K562 (cell line): Measurements from ENCODE around the gene LY6G5B. TPM values are rescaled to one million over a fixed set of nuclear protein-coding genes. Genes with fewer than 3 reads are reported as not detected.
A peak's percentile ranks its signal among the peaks of the same experiment; 100 is the strongest.

Experiments used
- BHLHE40 ChIP-seq: IDR thresholded peaks from 2 replicates; pipeline ENCODE4 v1.6.1; 2011; ENCODE audit warnings: low read length, improper control_type of control experiment
- BRF2 ChIP-seq: IDR thresholded peaks from 3 replicates; pipeline ENCODE4 v1.6.1; 2011; ENCODE audit warnings: borderline replicate concordance, mild to moderate bottlenecking; ENCODE audit not compliant: insufficient read length, insufficient read depth
- ELF4 ChIP-seq: fragments of 450-650 bp; formaldehyde crosslinking; IDR thresholded peaks from 2 replicates; pipeline ENCODE4 v1.4.0; 2022; ENCODE audit warnings: missing genetic modification characterization
- ETV1 ChIP-seq: fragments of 450-650 bp; conservative IDR thresholded peaks from 2 replicates; pipeline ENCODE4 v1.6.1; 2016; ENCODE audit warnings: missing genetic modification characterization, control low read depth, low read depth, missing compliant biosample characterization
- EWSR1 ChIP-seq: fragments of 450-650 bp; IDR thresholded peaks from 2 replicates; pipeline ENCODE4 v1.6.1; 2018; ENCODE audit warnings: borderline replicate concordance, mild to moderate bottlenecking, low read depth, moderate library complexity; ENCODE audit not compliant: partially characterized antibody
- GATA2 ChIP-seq: sonication (generic); formaldehyde crosslinking; IDR thresholded peaks from 2 replicates; pipeline ENCODE4 v1.4.0; 2020; ENCODE audit warnings: mild to moderate bottlenecking, missing genetic modification reagents
- GATAD2A ChIP-seq: fragments of 450-650 bp; IDR thresholded peaks from 2 replicates; pipeline ENCODE4 v1.6.1; 2017
- GTF2F1 ChIP-seq: IDR thresholded peaks from 2 replicates; pipeline ENCODE4 v1.6.1; 2011; ENCODE audit warnings: low read depth, low read length, improper control_type of control experiment
- L3MBTL2 ChIP-seq: fragments of 450-650 bp; IDR thresholded peaks from 2 replicates; pipeline ENCODE4 v1.6.1; 2016; ENCODE audit warnings: mild to moderate bottlenecking, moderate library complexity
- LCOR ChIP-seq: sonication (generic); formaldehyde crosslinking; IDR thresholded peaks from 2 replicates; pipeline ENCODE4 v1.8.0; 2022; ENCODE audit warnings: mild to moderate bottlenecking, missing genetic modification reagents
- MBD2 ChIP-seq: sonication (generic); IDR thresholded peaks from 2 replicates; pipeline ENCODE4 v1.6.1; 2016; ENCODE audit warnings: low read depth, borderline replicate concordance
- MEIS2 ChIP-seq: fragments of 450-650 bp; IDR thresholded peaks from 2 replicates; pipeline ENCODE4 v1.6.1; 2014; ENCODE audit warnings: mild to moderate bottlenecking; ENCODE audit not compliant: partially characterized antibody
- NEUROD1 ChIP-seq: fragments of 150-350 bp; IDR thresholded peaks from 2 replicates; pipeline ENCODE4 v1.6.1; 2014; ENCODE audit warnings: borderline replicate concordance, low read length, low read depth; ENCODE audit not compliant: partially characterized antibody
- NFXL1 ChIP-seq: fragments of 450-650 bp; formaldehyde crosslinking; IDR thresholded peaks from 2 replicates; pipeline ENCODE4 v1.4.0; 2021; ENCODE audit warnings: mild to moderate bottlenecking
- RBM17 ChIP-seq: fragments of 200-400 bp; formaldehyde crosslinking; IDR thresholded peaks from 2 replicates; pipeline ENCODE4 v1.6.1; 2017; ENCODE audit warnings: low read depth, mild to moderate bottlenecking, low read length, borderline replicate concordance
- SMC3 ChIP-seq: conservative IDR thresholded peaks from 2 replicates; pipeline ENCODE4 v1.6.1; 2011; ENCODE audit warnings: low read depth, low read length, improper control_type of control experiment; ENCODE audit not compliant: insufficient read depth
- STAG1 ChIP-seq: sonication (generic); formaldehyde crosslinking; IDR thresholded peaks from 2 replicates; pipeline ENCODE4 v1.5.0; 2020; ENCODE audit warnings: missing genetic modification reagents, borderline replicate concordance
- TAF15 ChIP-seq: fragments of 200-400 bp; formaldehyde crosslinking; IDR thresholded peaks from 2 replicates; pipeline ENCODE4 v1.6.1; 2017; ENCODE audit warnings: mild to moderate bottlenecking, low read depth, low read length, moderate library complexity
- TAF9B ChIP-seq: fragments of 450-650 bp; IDR thresholded peaks from 2 replicates; pipeline ENCODE4 v1.6.1; 2018; ENCODE audit warnings: mild to moderate bottlenecking; ENCODE audit not compliant: partially characterized antibody
- TBP ChIP-seq: optimal IDR thresholded peaks from 2 replicates; pipeline ENCODE3; 2011; ENCODE audit warnings: low read depth, low read length, improper control_type of control experiment
- ZBTB34 ChIP-seq: fragments of 250-450 bp; sonication (Bioruptor Pico); IDR thresholded peaks from 2 replicates; pipeline ENCODE4 v1.8.0; 2021; ENCODE audit warnings: mild to moderate bottlenecking, moderate library complexity
- polyA plus RNA-seq, 8 experiments: library from polyadenylated mRNA; depleted of rRNA in 4 of 8; stranded (reverse) in 5 of 8; unstranded in 3 of 8; fragments of >200 nt; fragmentation: Nextera tagmentation in 2 of 8; fragmentation: Illumina TruSeq in 1 of 8; extraction: Ambion mirVana in 2 of 8; extraction: Trizol in 1 of 8; gene quantifications; 2 replicates each; pipeline versions ENCODE4 v1.2.1 to v1.2.3, GENCODE V29; 2011 to 2014; ENCODE audit warnings: inconsistent platforms in 1 of 8, missing spikeins in 1 of 8
- total RNA-seq, 7 experiments: library from RNA; depleted of rRNA in 6 of 7; stranded (reverse); fragments of >200 nt in 6 of 7; fragmentation: Illumina TruSeq in 2 of 7; extraction: Trizol in 2 of 7; gene quantifications; 2 replicates each; pipeline versions ENCODE4 v1.2.1 to v1.2.3, GENCODE V29; 2011 to 2021; ENCODE audit warnings: low replicate concordance in 1 of 7
- TF ChIP-seq, protein P1 (sequence below): sonication (generic); formaldehyde crosslinking; IDR thresholded peaks from 2 replicates; pipeline ENCODE4 v1.8.1; 2023; ENCODE audit warnings: mild to moderate bottlenecking, missing genetic modification reagents
- TF ChIP-seq, protein P2 (sequence below): fragments of 450-650 bp; formaldehyde crosslinking; IDR thresholded peaks from 2 replicates; pipeline ENCODE4 v1.4.0; 2020; ENCODE audit warnings: mild to moderate bottlenecking, mixed read lengths

LY6G5B gene
- total and polyA plus RNA-seq, 9 of the 15 experiments (the other 6 are each of a cell fraction or from before 2014, with no cell fraction given) = 6.0 to 27.0 (median 7.5) TPM

GRCh38 chr6:31663126-31663960 lies 6.4 kb upstream of the LY6G5B start (continued):
- peak; percentile 30; the same call in 1 of the 2 replicates for TF ChIP-seq LCOR
- no peak for TF ChIP-seq TBP
- no peak for TF ChIP-seq RBM17
- no peak for TF ChIP-seq BHLHE40
- no peak for TF ChIP-seq TAF9B
- TF ChIP-seq ELF4 (CRISPR knock-in tag) = no peak
- no peak for TF ChIP-seq TAF15
- TF ChIP-seq, protein P1, sequence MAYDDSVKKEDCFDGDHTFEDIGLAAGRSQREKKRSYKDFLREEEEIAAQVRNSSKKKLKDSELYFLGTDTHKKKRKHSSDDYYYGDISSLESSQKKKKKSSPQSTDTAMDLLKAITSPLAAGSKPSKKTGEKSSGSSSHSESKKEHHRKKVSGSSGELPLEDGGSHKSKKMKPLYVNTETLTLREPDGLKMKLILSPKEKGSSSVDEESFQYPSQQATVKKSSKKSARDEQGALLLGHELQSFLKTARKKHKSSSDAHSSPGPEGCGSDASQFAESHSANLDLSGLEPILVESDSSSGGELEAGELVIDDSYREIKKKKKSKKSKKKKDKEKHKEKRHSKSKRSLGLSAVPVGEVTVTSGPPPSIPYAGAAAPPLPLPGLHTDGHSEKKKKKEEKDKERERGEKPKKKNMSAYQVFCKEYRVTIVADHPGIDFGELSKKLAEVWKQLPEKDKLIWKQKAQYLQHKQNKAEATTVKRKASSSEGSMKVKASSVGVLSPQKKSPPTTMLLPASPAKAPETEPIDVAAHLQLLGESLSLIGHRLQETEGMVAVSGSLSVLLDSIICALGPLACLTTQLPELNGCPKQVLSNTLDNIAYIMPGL (CRISPR knock-in tag) = no peak
- TF ChIP-seq GATA2 (CRISPR knock-in tag) = no peak
- TF ChIP-seq EWSR1 = no peak
- TF ChIP-seq MEIS2 = no peak
- TF ChIP-seq, protein P2, sequence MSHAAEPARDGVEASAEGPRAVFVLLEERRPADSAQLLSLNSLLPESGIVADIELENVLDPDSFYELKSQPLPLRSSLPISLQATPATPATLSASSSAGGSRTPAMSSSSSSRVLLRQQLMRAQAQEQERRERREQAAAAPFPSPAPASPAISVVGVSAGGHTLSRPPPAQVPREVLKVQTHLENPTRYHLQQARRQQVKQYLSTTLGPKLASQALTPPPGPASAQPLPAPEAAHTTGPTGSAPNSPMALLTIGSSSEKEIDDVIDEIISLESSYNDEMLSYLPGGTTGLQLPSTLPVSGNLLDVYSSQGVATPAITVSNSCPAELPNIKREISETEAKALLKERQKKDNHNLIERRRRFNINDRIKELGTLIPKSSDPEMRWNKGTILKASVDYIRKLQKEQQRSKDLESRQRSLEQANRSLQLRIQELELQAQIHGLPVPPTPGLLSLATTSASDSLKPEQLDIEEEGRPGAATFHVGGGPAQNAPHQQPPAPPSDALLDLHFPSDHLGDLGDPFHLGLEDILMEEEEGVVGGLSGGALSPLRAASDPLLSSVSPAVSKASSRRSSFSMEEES (CRISPR knock-in tag) = no peak
- TF ChIP-seq SMC3 = 0 out of 2 replicates have a peak, but pooled peaks have one; percentile 13
- TF ChIP-seq BRF2 = no peak
- TF ChIP-seq L3MBTL2 = no peak
- no peak for TF ChIP-seq STAG1
- no peak for TF ChIP-seq GTF2F1
- TF ChIP-seq ZBTB34 (CRISPR knock-in tag) = no peak
- TF ChIP-seq MBD2 = no peak
- TF ChIP-seq GATAD2A = no peak
- no peak for TF ChIP-seq ETV1 (tag)
- no peak; the same call in 1 of the 2 replicates for TF ChIP-seq NFXL1 (CRISPR knock-in tag)
- no peak for TF ChIP-seq NEUROD1
